SK-N-SH (cell line): ENCODE results near the gene THSD7A. TPM values are rescaled to one million over a fixed set of nuclear protein-coding genes. Genes with fewer than 3 reads are reported as not detected.

ENCODE experiments used
- CTCF ChIA-PET: fragments of 300-600, 350-600 bp; formaldehyde crosslinking; extraction: SDS; loops from one replicate; lab custom pipeline; 2021; lab: Yijun Ruan, JAX
- POLR2A ChIA-PET: fragments of 350-600 bp; sonication (Branson Sonifier 250); formaldehyde crosslinking; extraction: SDS; loops from one replicate; lab custom pipeline; 2020; ENCODE audit warnings: antibody characterized with exemption, inconsistent platforms; lab: Yijun Ruan, JAX
- DNase-seq: peaks from one replicate; pipeline ENCODE4 v3.0.0; 2012
- H2AFZ ChIP-seq: fragments of 200-600 bp; sonication (generic); 2 replicates; pipeline ENCODE4 v1.8.1; 2016; ENCODE audit warnings: antibody characterized with exemption, mild to moderate bottlenecking, low read depth
- H3F3A ChIP-seq: fragments of 200-600 bp; sonication (generic); replicated peaks from 2 replicates; pipeline ENCODE3; 2016; ENCODE audit warnings: antibody characterized with exemption, mild to moderate bottlenecking; ENCODE audit not compliant: insufficient read depth
- H3K27ac ChIP-seq, 2 experiments: fragments of 200-500 bp in 1 of 2; fragments of 200-600 bp in 1 of 2; sonication (Bioruptor generic) in 1 of 2; sonication (generic), shearing (Covaris generic) in 1 of 2; 2 replicates each; pipeline versions ENCODE4 v1.5.1 to v1.6.1; 2014 to 2016; ENCODE audit warnings: low read depth in 2 of 2, inconsistent platforms in 1 of 2, low read length in 1 of 2, mild to moderate bottlenecking in 1 of 2, mixed read lengths in 1 of 2
- H3K27me3 ChIP-seq: fragments of 200-600 bp; sonication (generic), shearing (Covaris generic); 2 replicates; pipeline ENCODE4 v1.6.1; 2016; ENCODE audit warnings: mixed run types; ENCODE audit not compliant: insufficient read depth
- H3K36me3 ChIP-seq, 2 experiments: fragments of 200-500 bp in 1 of 2; fragments of 200-600 bp in 1 of 2; sonication (Bioruptor generic) in 1 of 2; sonication (generic) in 1 of 2; replicated peaks in 1 of 2; 2 replicates each; pipeline versions ENCODE3 to v1.5.1; 2014 to 2016; ENCODE audit warnings: low read length in 1 of 2, mild to moderate bottlenecking in 1 of 2; ENCODE audit not compliant: insufficient read depth in 2 of 2, control insufficient read depth in 1 of 2
- H3K4me1 ChIP-seq, 2 experiments: fragments of 200-500 bp in 1 of 2; fragments of 200-600 bp in 1 of 2; sonication (Bioruptor generic) in 1 of 2; sonication (generic), shearing (Covaris generic) in 1 of 2; 2 replicates each; pipeline versions ENCODE4 v1.5.1 to v1.6.1; 2014 to 2016; ENCODE audit warnings: low read depth in 1 of 2, low read length in 1 of 2, mixed run types in 1 of 2; ENCODE audit not compliant: insufficient read depth in 2 of 2, control insufficient read depth in 1 of 2
- H3K4me2 ChIP-seq: fragments of 200-600 bp; sonication (generic), shearing (Covaris generic); 2 replicates; pipeline ENCODE4 v1.6.1; 2017; ENCODE audit warnings: mixed run types
- H3K4me3 ChIP-seq, 2 experiments: fragments of 200-500 bp in 1 of 2; fragments of 200-600 bp in 1 of 2; sonication (Bioruptor generic) in 1 of 2; sonication (generic), shearing (Covaris generic) in 1 of 2; 2 replicates each; pipeline versions ENCODE4 v1.5.1 to v1.8.1; 2014 to 2016; ENCODE audit warnings: low read depth in 2 of 2, inconsistent platforms in 1 of 2, low read length in 1 of 2, mild to moderate bottlenecking in 1 of 2, mixed read lengths in 1 of 2, moderate library complexity in 1 of 2
- H3K79me2 ChIP-seq: fragments of 200-600 bp; sonication (generic); 2 replicates; pipeline ENCODE4 v1.8.1; 2017; ENCODE audit warnings: mild to moderate bottlenecking; ENCODE audit not compliant: insufficient read depth
- H3K9ac ChIP-seq: fragments of 200-600 bp; sonication (generic); 2 replicates; pipeline ENCODE4 v1.6.1; 2017; ENCODE audit warnings: mixed run types
- H3K9me2 ChIP-seq: fragments of 200-600 bp; sonication (generic); 2 replicates; pipeline ENCODE4 v1.6.1; 2017; ENCODE audit warnings: mixed run types
- H3K9me3 ChIP-seq: fragments of 200-600 bp; sonication (generic); 2 replicates; pipeline ENCODE4 v1.6.1; 2017; ENCODE audit warnings: mixed run types, mild to moderate bottlenecking, moderate library complexity
- H4K20me1 ChIP-seq: fragments of 200-600 bp; sonication (generic); 2 replicates; pipeline ENCODE4 v1.6.1; 2017; ENCODE audit warnings: mild to moderate bottlenecking, mixed run types; ENCODE audit not compliant: insufficient read depth
- CHD2 ChIP-seq: fragments of 150-350 bp; IDR thresholded peaks from 2 replicates; pipeline ENCODE4 v1.6.1; 2018; ENCODE audit warnings: low read length; ENCODE audit not compliant: partially characterized antibody
- CTCF ChIP-seq: fragments of 200-600 bp; sonication (generic); IDR thresholded peaks from 2 replicates; pipeline ENCODE4 v1.6.1; 2017; ENCODE audit warnings: antibody characterized with exemption, mild to moderate bottlenecking, moderate library complexity
- ELF1 ChIP-seq: IDR thresholded peaks from 2 replicates; pipeline ENCODE4 v1.4.0; 2012
- EZH2phosphoT487 ChIP-seq: fragments of 200-600 bp; sonication (generic); IDR thresholded peaks from 2 replicates; pipeline ENCODE4 v1.6.1; 2017; ENCODE audit warnings: low read depth, mixed run types, mild to moderate bottlenecking, antibody characterized with exemption, moderate library complexity, borderline replicate concordance
- FOSL2 ChIP-seq: IDR thresholded peaks from 2 replicates; pipeline ENCODE4 v1.4.0; 2012; ENCODE audit warnings: low read depth, mild to moderate bottlenecking, moderate library complexity, borderline replicate concordance
- FOXJ3 ChIP-seq: sonication (generic); formaldehyde crosslinking; IDR thresholded peaks from 2 replicates; pipeline ENCODE4 v1.5.1; 2020; ENCODE audit warnings: mild to moderate bottlenecking, missing genetic modification reagents
- FOXM1 ChIP-seq: IDR thresholded peaks from 2 replicates; pipeline ENCODE4 v1.4.0; 2012; ENCODE audit warnings: low read depth, mild to moderate bottlenecking
- GABPA ChIP-seq: IDR thresholded peaks from 2 replicates; pipeline ENCODE4 v1.4.0; 2012; ENCODE audit warnings: low read depth, mild to moderate bottlenecking
- IRF3 ChIP-seq: fragments of 150-350 bp; IDR thresholded peaks from 2 replicates; pipeline ENCODE4 v1.6.1; 2016; ENCODE audit warnings: mild to moderate bottlenecking, low read depth, low read length
- MAX ChIP-seq: IDR thresholded peaks from 2 replicates; pipeline ENCODE4 v1.4.0; 2012; ENCODE audit warnings: low read depth
- MEF2A ChIP-seq: IDR thresholded peaks from 2 replicates; pipeline ENCODE4 v1.4.0; 2012; ENCODE audit warnings: low read depth, borderline replicate concordance
- MXI1 ChIP-seq: IDR thresholded peaks from 2 replicates; pipeline ENCODE4 v1.6.1; 2012; ENCODE audit warnings: mild to moderate bottlenecking, low read depth, low read length, improper control_type of control experiment
- NRF1 ChIP-seq: IDR thresholded peaks from 2 replicates; pipeline ENCODE4 v1.6.1; 2012; ENCODE audit warnings: low read depth, mild to moderate bottlenecking, low read length
- PBX3 ChIP-seq: IDR thresholded peaks from 2 replicates; pipeline ENCODE4; 2012
- RAD21 ChIP-seq: IDR thresholded peaks from 2 replicates; pipeline ENCODE4 v1.6.1; 2012; ENCODE audit warnings: mild to moderate bottlenecking, low read length
- RFX5 ChIP-seq: IDR thresholded peaks from 2 replicates; pipeline ENCODE4 v1.6.1; 2012; ENCODE audit warnings: mild to moderate bottlenecking, improper control_type of control experiment, low read length
- SIN3A ChIP-seq: IDR thresholded peaks from 2 replicates; pipeline ENCODE4 v1.6.1; 2012; ENCODE audit warnings: low read depth, mild to moderate bottlenecking, low read length, moderate library complexity, borderline replicate concordance
- TAF1 ChIP-seq: IDR thresholded peaks from 2 replicates; pipeline ENCODE4 v1.6.1; 2012; ENCODE audit warnings: low read depth, mild to moderate bottlenecking, low read length, moderate library complexity, borderline replicate concordance
- TCF12 ChIP-seq: IDR thresholded peaks from 2 replicates; pipeline ENCODE4 v1.4.0; 2012
- TEAD4 ChIP-seq: IDR thresholded peaks from 2 replicates; pipeline ENCODE4 v1.4.0; 2012; ENCODE audit warnings: mild to moderate bottlenecking, borderline replicate concordance; ENCODE audit not compliant: insufficient read depth
- USF2 ChIP-seq: fragments of 150-350 bp; IDR thresholded peaks from 2 replicates; pipeline ENCODE4 v1.6.1; 2017; ENCODE audit warnings: antibody characterized with exemption, low read length, low read depth, borderline replicate concordance
- ZBTB33 ChIP-seq: IDR thresholded peaks from 2 replicates; pipeline ENCODE4 v1.4.0; 2012; ENCODE audit warnings: low read depth, borderline replicate concordance
- WGBS: methylation state at CpG from one replicate; pipeline ENCODE4 v1.1.6; 2017; ENCODE audit warnings: low lambda C conversion rate; 5-methylcytosine and 5-hydroxymethylcytosine counted together
- polyA plus RNA-seq, 3 experiments: library from polyadenylated mRNA; depleted of rRNA; stranded (reverse); fragments of >200 nt; gene quantifications; 2 replicates each; pipeline ENCODE4 v1.2.3, GENCODE V29; 2012

Gene THSD7A
- polyA plus RNA-seq, 1 of the 3 experiments (the other 2 are of a cell fraction): 0.16 TPM

GRCh38 chr7:11328309-11328708 lies 503.7 kb downstream of the THSD7A start (continued):
- TF ChIP-seq PBX3 (no peak), USF2 (no peak), TEAD4 (no peak)

GRCh38 chr7:11327633-11328032 lies 504.4 kb downstream of the THSD7A start:
- POLR2A ChIA-PET: no interaction called here
- no peaks in the 10 kb centered on the region for H3K36me3 ChIP-seq
- no peak overlapping the region for H3K4me2 ChIP-seq
- H2AFZ ChIP-seq: no peak overlapping the region
- H3K9me2 ChIP-seq: no peaks in the 10 kb centered on the region
- H3K27me3 ChIP-seq: no peaks in the 10 kb centered on the region
- CTCF ChIA-PET: interaction anchor here (1.6 kb wide), 1 partner anchor 16 kb away, joined by 6 read pairs; no protein-coding TSS in a partner anchor
- WGBS: 55% methylated on average over 1 of the region's 1 CpG
- no peaks in the 10 kb centered on the region for H3K9me3 ChIP-seq
- no peak overlapping the region for H3K27ac ChIP-seq
- no peaks in the 10 kb centered on the region for H3F3A ChIP-seq
- H3K79me2 ChIP-seq: no peaks in the 10 kb centered on the region
- no peak overlapping the region for H3K4me3 ChIP-seq
- H3K9ac ChIP-seq: no peak overlapping the region
- no peaks in the 10 kb centered on the region for H4K20me1 ChIP-seq
- no peaks in the 10 kb centered on the region for H3K4me1 ChIP-seq
- DNase-seq: no peak
- TF ChIP-seq RAD21 (no peak), MXI1 (no peak), FOXM1 (no peak), CHD2 (no peak), MAX (no peak), TAF1 (no peak), RFX5 (no peak), NRF1 (no peak), ELF1 (no peak), FOSL2 (no peak), ZBTB33 (no peak), TCF12 (no peak), CTCF (no peak), SIN3A (no peak), USF2 (no peak), FOXJ3 (CRISPR knock-in tag) (no peak), GABPA (no peak), IRF3 (no peak), EZH2phosphoT487 (no peak), MEF2A (no peak)
